ENCODE data around the gene ATP8A2.

DNA sequence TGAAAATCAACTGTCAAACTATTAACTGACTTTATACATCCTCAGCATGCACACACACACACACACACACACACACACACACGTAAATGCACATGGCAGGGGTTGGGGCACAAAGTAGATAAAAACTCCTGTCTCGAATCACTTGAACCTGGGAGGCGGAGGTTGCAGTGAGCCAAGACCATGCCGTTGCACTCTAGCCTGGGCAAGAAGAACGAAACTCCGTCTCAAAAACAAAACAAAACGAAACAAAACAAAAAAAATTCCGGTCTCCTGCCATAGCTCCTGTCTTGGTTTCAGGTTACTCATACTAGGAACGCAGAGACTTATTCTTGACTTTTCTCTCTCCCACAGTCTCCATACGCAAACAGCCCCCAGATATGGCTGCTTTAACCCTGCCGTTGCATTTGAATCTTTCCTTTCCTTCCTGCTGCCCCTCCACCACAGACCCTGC lies 531.1 kb downstream of the ATP8A2 start:
- TF ChIP-seq, protein P1, sequence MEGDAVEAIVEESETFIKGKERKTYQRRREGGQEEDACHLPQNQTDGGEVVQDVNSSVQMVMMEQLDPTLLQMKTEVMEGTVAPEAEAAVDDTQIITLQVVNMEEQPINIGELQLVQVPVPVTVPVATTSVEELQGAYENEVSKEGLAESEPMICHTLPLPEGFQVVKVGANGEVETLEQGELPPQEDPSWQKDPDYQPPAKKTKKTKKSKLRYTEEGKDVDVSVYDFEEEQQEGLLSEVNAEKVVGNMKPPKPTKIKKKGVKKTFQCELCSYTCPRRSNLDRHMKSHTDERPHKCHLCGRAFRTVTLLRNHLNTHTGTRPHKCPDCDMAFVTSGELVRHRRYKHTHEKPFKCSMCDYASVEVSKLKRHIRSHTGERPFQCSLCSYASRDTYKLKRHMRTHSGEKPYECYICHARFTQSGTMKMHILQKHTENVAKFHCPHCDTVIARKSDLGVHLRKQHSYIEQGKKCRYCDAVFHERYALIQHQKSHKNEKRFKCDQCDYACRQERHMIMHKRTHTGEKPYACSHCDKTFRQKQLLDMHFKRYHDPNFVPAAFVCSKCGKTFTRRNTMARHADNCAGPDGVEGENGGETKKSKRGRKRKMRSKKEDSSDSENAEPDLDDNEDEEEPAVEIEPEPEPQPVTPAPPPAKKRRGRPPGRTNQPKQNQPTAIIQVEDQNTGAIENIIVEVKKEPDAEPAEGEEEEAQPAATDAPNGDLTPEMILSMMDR (IDR thresholded peaks at IDR 0.05) = no peak
- TF ChIP-seq ZFX (IDR thresholded peaks at IDR 0.05; ENCODE audit: borderline replicate concordance) = no peak

Data from 22Rv1 (cell line).